IMR-90 (cell line): ENCODE results near the gene RMI2. TPM values are rescaled to one million over a fixed set of nuclear protein-coding genes. Genes with fewer than 3 reads are reported as not detected.

Experiments used
- ATAC-seq: fragments of 200-7000 bp; cut with Tn5 transposase; 2 replicates; pipeline ENCODE4 v1.9.1; 2020; ENCODE audit warnings: low read depth, mild to moderate bottlenecking, moderate library complexity
- BruUV-seq: library from RNA; stranded (reverse); fragments of 400-500 nt; replicated peaks from 2 replicates; lab custom pipeline; 2021; lab: Mats Ljungman, UMichigan
- CTCF ChIA-PET: fragments of 300-600 bp; formaldehyde crosslinking; extraction: SDS; loops from one replicate; lab custom pipeline; 2021; ENCODE audit warnings: antibody characterized with exemption; lab: Yijun Ruan, JAX
- POLR2A ChIA-PET: fragments of 300-600 bp; sonication (Branson Sonifier 250); formaldehyde crosslinking; loops from one replicate; lab custom pipeline; 2022; ENCODE audit warnings: antibody characterized with exemption; ENCODE audit not compliant: unreplicated experiment; lab: Charles Lee
- DNase-seq: peaks from one replicate; pipeline ENCODE4 v3.0.0; 2013
- H2AFZ ChIP-seq: replicated peaks from 2 replicates; pipeline ENCODE3; 2013; ENCODE audit warnings: low read length, mild to moderate bottlenecking; ENCODE audit not compliant: poor library complexity
- H2AK5ac ChIP-seq: 2 replicates; pipeline ENCODE4 v1.6.1; 2013; ENCODE audit warnings: low read depth, low read length, inconsistent platforms
- H2AK9ac ChIP-seq: replicated peaks from 2 replicates; pipeline ENCODE3; 2013; ENCODE audit warnings: mild to moderate bottlenecking, low read depth, low read length, moderate library complexity; ENCODE audit not compliant: poor library complexity
- H2BK120ac ChIP-seq: 2 replicates; pipeline ENCODE4 v1.6.1; 2013; ENCODE audit warnings: low read depth, low read length, inconsistent platforms
- H2BK15ac ChIP-seq: 3 replicates; pipeline ENCODE4 v1.6.1; 2013; ENCODE audit warnings: low read depth, low read length, inconsistent platforms
- H2BK20ac ChIP-seq: 2 replicates; pipeline ENCODE4 v1.6.1; 2013; ENCODE audit warnings: low read depth, mild to moderate bottlenecking, inconsistent platforms, low read length, moderate library complexity
- H2BK5ac ChIP-seq: 2 replicates; pipeline ENCODE4 v1.6.1; 2013; ENCODE audit warnings: mild to moderate bottlenecking, low read depth, low read length, inconsistent platforms; ENCODE audit not compliant: poor library complexity, severe bottlenecking
- H3K14ac ChIP-seq: replicated peaks from 2 replicates; pipeline ENCODE4 v1.6.1; 2013; ENCODE audit warnings: low read depth, low read length, inconsistent platforms
- H3K18ac ChIP-seq: 2 replicates; pipeline ENCODE4 v1.6.1; 2013; ENCODE audit warnings: low read depth, low read length, control low read depth
- H3K23ac ChIP-seq: 2 replicates; pipeline ENCODE4 v1.6.1; 2013; ENCODE audit warnings: low read depth, low read length, inconsistent platforms
- H3K27ac ChIP-seq: 2 replicates; pipeline ENCODE4 v1.5.1; 2013; ENCODE audit warnings: mild to moderate bottlenecking, control low read depth, low read length; ENCODE audit not compliant: insufficient read depth
- H3K27me3 ChIP-seq: 2 replicates; pipeline ENCODE4 v1.6.1; 2013; ENCODE audit warnings: low read length; ENCODE audit not compliant: control insufficient read depth, insufficient read depth
- H3K36me3 ChIP-seq: 2 replicates; pipeline ENCODE4 v1.6.1; 2013; ENCODE audit warnings: low read length, mixed read lengths; ENCODE audit not compliant: control insufficient read depth, insufficient read depth
- H3K4ac ChIP-seq: 2 replicates; pipeline ENCODE4 v1.6.1; 2013; ENCODE audit warnings: low read depth, low read length, inconsistent platforms
- H3K4me1 ChIP-seq: 2 replicates; pipeline ENCODE4 v1.6.1; 2013; ENCODE audit warnings: low read length, mixed read lengths; ENCODE audit not compliant: control insufficient read depth, insufficient read depth
- H3K4me2 ChIP-seq: 2 replicates; pipeline ENCODE4 v1.6.1; 2013; ENCODE audit warnings: low read depth, mild to moderate bottlenecking, control low read depth, low read length, moderate library complexity
- H3K4me3 ChIP-seq: 2 replicates; pipeline ENCODE4 v1.5.1; 2013; ENCODE audit warnings: low read depth, mild to moderate bottlenecking, control low read depth, low read length, moderate library complexity; ENCODE audit not compliant: insufficient read depth
- H3K56ac ChIP-seq: 2 replicates; pipeline ENCODE4 v1.6.1; 2013; ENCODE audit warnings: low read length, inconsistent platforms; ENCODE audit not compliant: insufficient read depth; ENCODE audit errors: extremely low read depth
- H3K79me1 ChIP-seq, 2 experiments: 2 replicates each; pipeline ENCODE4 v1.6.1; 2013; ENCODE audit warnings: low read length in 2 of 2, inconsistent platforms in 1 of 2, low read depth in 1 of 2
- H3K9ac ChIP-seq: 2 replicates; pipeline ENCODE4 v1.6.1; 2013; ENCODE audit warnings: low read depth, low read length, control low read depth
- H3K9me1 ChIP-seq: 2 replicates; pipeline ENCODE4 v1.6.1; 2013; ENCODE audit warnings: low read length, inconsistent platforms; ENCODE audit not compliant: insufficient read depth
- H3K9me3 ChIP-seq: 2 replicates; pipeline ENCODE4 v1.6.1; 2013; ENCODE audit warnings: low read length; ENCODE audit not compliant: control insufficient read depth, insufficient read depth
- H4K20me1 ChIP-seq: 2 replicates; pipeline ENCODE4 v1.6.1; 2013; ENCODE audit warnings: low read length, inconsistent platforms; ENCODE audit not compliant: insufficient read depth
- H4K5ac ChIP-seq: 2 replicates; pipeline ENCODE4 v1.6.1; 2013; ENCODE audit warnings: mild to moderate bottlenecking, low read depth, low read length, control low read depth
- H4K8ac ChIP-seq, 2 experiments: 2 replicates each; pipeline ENCODE4 v1.6.1; 2013; ENCODE audit warnings: low read depth in 2 of 2, low read length in 2 of 2, control low read depth in 1 of 2, inconsistent platforms in 1 of 2
- H4K91ac ChIP-seq: 2 replicates; pipeline ENCODE4 v1.6.1; 2013; ENCODE audit warnings: low read depth, low read length, inconsistent platforms; ENCODE audit not compliant: insufficient read depth
- BHLHE40 ChIP-seq: fragments of 150-350 bp; IDR thresholded peaks from 2 replicates; pipeline ENCODE4 v1.6.1; 2016; ENCODE audit warnings: mild to moderate bottlenecking, low read depth, low read length
- CEBPB ChIP-seq: IDR thresholded peaks from 2 replicates; pipeline ENCODE4 v1.6.1; 2012; ENCODE audit warnings: low read depth, low read length, improper control_type of control experiment
- CTCF ChIP-seq: conservative IDR thresholded peaks from 2 replicates; pipeline ENCODE4 v1.5.1; 2012; ENCODE audit warnings: mild to moderate bottlenecking, low read depth, low read length, improper control_type of control experiment
- FOS ChIP-seq: fragments of 150-350 bp; IDR thresholded peaks from 2 replicates; pipeline ENCODE4 v1.6.1; 2016; ENCODE audit warnings: low read depth, low read length
- MAFK ChIP-seq: IDR thresholded peaks from 2 replicates; pipeline ENCODE4 v1.6.1; 2012; ENCODE audit warnings: low read depth, low read length, improper control_type of control experiment
- MAZ ChIP-seq: IDR thresholded peaks from 2 replicates; pipeline ENCODE4 v1.6.1; 2012; ENCODE audit warnings: low read depth, mild to moderate bottlenecking, low read length, improper control_type of control experiment, moderate library complexity, borderline replicate concordance
- MXI1 ChIP-seq: IDR thresholded peaks from 2 replicates; pipeline ENCODE4 v1.6.1; 2012; ENCODE audit warnings: low read depth, mild to moderate bottlenecking, low read length, moderate library complexity, borderline replicate concordance
- NFE2L2 ChIP-seq: fragments of 150-350 bp; IDR thresholded peaks from 2 replicates; pipeline ENCODE4 v1.6.1; 2016; ENCODE audit warnings: low read depth, mild to moderate bottlenecking, low read length
- RAD21 ChIP-seq: IDR thresholded peaks from 2 replicates; pipeline ENCODE4 v1.6.1; 2012; ENCODE audit warnings: low read length, improper control_type of control experiment
- SMC3 ChIP-seq: fragments of 150-350 bp; IDR thresholded peaks from 2 replicates; pipeline ENCODE4 v1.6.1; 2016; ENCODE audit warnings: low read depth, mild to moderate bottlenecking, antibody characterized with exemption, low read length, moderate library complexity
- USF2 ChIP-seq: fragments of 150-350 bp; IDR thresholded peaks from 2 replicates; pipeline ENCODE4 v1.6.1; 2017; ENCODE audit warnings: mild to moderate bottlenecking, antibody characterized with exemption, low read length, low read depth
- WGBS, 2 experiments: methylation state at CpG; one replicate each; pipeline versions ENCODE4 v1.1.5 to v1.1.7; 2013; ENCODE audit warnings: missing lambda C conversion rate in 2 of 2; ENCODE audit not compliant: insufficient read length in 1 of 2; ENCODE audit errors: extremely low coverage in 2 of 2; 5-methylcytosine and 5-hydroxymethylcytosine counted together
- dilution Hi-C: fragments of 300-500 bp; cut with HindIII; formaldehyde crosslinking; loops from one replicate; pipeline ENCODE4 v1.14.3; 2018; ENCODE audit warnings: low sequenced_read_pairs; ENCODE audit not compliant: unreplicated experiment
- in situ Hi-C: fragments of 300-500 bp; cut with MboI; formaldehyde crosslinking; loops from 3 replicates; pipeline ENCODE4 v1.14.3; 2019; ENCODE audit warnings: low sequenced_read_pairs, inconsistent platforms, mixed read lengths
- intact Hi-C: fragments of 100-400 bp; cut with micrococcal nuclease; formaldehyde crosslinking; loops from 2 replicates; pipeline ENCODE4 v1.10.0; 2022
- polyA plus RNA-seq, 3 experiments: library from polyadenylated mRNA; depleted of rRNA; stranded (reverse); fragments of >200 nt; gene quantifications; 2 replicates each; pipeline ENCODE4 v1.2.3, GENCODE V29; 2012; ENCODE audit warnings: low replicate concordance in 1 of 3
- total RNA-seq: library from RNA; depleted of rRNA; stranded (reverse); fragments of >200 nt; gene quantifications from 2 replicates; pipeline ENCODE4 v1.2.3, GENCODE V29; 2012

RMI2 gene
- total and polyA plus RNA-seq, 2 of the 4 experiments (the other 2 are of a cell fraction) = 3.2 to 5.6 TPM

- Histone ChIP-seq H3K4me2 (peak overlapping the region; percentile 49), H2AFZ (peak overlapping the region; percentile 90)
Measured at GRCh38 chr16:11348737-11349598, 3.7 kb downstream of the RMI2 start.

More at GRCh38 chr16:11348737-11349598, 3.7 kb downstream of the RMI2 start:
- peak overlapping the region; percentile 93 for H2AK9ac ChIP-seq
- peak overlapping the region; percentile 69 for H2BK20ac ChIP-seq
- H2BK120ac ChIP-seq = peak overlapping the region; percentile 97
- no peak for TF ChIP-seq MAFK
- TF ChIP-seq CTCF = no peak
- no peak for TF ChIP-seq MAZ
- TF ChIP-seq FOS = no peak
- no peak for TF ChIP-seq CEBPB
- no peak for TF ChIP-seq NFE2L2
- TF ChIP-seq RAD21 = no peak
- TF ChIP-seq BHLHE40 = no peak
- no peak for TF ChIP-seq USF2
- no peak for TF ChIP-seq SMC3
- no peak for TF ChIP-seq MXI1
- H3K27ac ChIP-seq = peak overlapping the region; percentile 97
- intact Hi-C loops (no loop called here), dilution Hi-C loops (no loop called here), in situ Hi-C loops (no loop called here)
- H3K9ac ChIP-seq = peak overlapping the region; percentile 62
- peak overlapping the region; percentile 49 for H3K14ac ChIP-seq
- POLR2A ChIA-PET = interaction anchor here (0.7 kb wide), 1 partner anchor 93 kb away, joined by 3 read pairs; the partner anchor contains the start of gene SOCS1
- no peaks in the 10 kb centered on the region for H3K36me3 ChIP-seq
- CTCF ChIA-PET = interaction anchor here (0.8 kb wide), 1 partner anchor 58 kb away, joined by 3 read pairs; no protein-coding TSS in a partner anchor
- no peaks in the 10 kb centered on the region for H3K9me3 ChIP-seq
- no peak overlapping the region for H3K56ac ChIP-seq
- 43% methylated on average over 5 of the region's 16 CpGs; no CpG with 5 or more reads in 1 of the 2 experiments for WGBS, 2 experiments
- no peak overlapping the region for H3K4me3 ChIP-seq
- H3K9me1 ChIP-seq = peaks cover 15% of the 10 kb centered on the region; the same call in 1 of the 2 replicates
- H3K23ac ChIP-seq = peak overlapping the region; percentile 79
- no peaks in the 10 kb centered on the region for H3K27me3 ChIP-seq
- H4K91ac ChIP-seq = peak overlapping the region; percentile 95
- peak overlapping the region; percentile 89 for H2BK5ac ChIP-seq
- H4K5ac ChIP-seq = peak overlapping the region; percentile 92
- no peak for DNase-seq
- H3K4me1 ChIP-seq = peaks cover 24% of the 10 kb centered on the region
- no TSS peak for BruUV-seq
- H3K18ac ChIP-seq = peak overlapping the region; percentile 74
- ATAC-seq = no peak
- peak overlapping the region; percentile 93 for H2AK5ac ChIP-seq
- peak overlapping the region; percentile 91; the same call in 2 of the 3 replicates for H2BK15ac ChIP-seq
- H4K8ac ChIP-seq = peak overlapping the region; percentile 68 to 94; a peak in 3 of 4 replicates
- H4K20me1 ChIP-seq = no peaks in the 10 kb centered on the region
- peaks cover 32 to 68% of the 10 kb centered on the region in 2 experiments for H3K79me1 ChIP-seq
- H3K4ac ChIP-seq = peak overlapping the region; percentile 77
